Myocyte (in vitro differentiated cells): ENCODE data around the gene CLHC1. TPM values are rescaled to one million over a fixed set of nuclear protein-coding genes. Genes with fewer than 3 reads are reported as not detected.
"Not testable (repeated sequence)": the region's sequence is repeated elsewhere in the genome, so short reads cannot be mapped to it uniquely, and the experiment has no call there.

Experiments
- DNase-seq: peaks from one replicate; pipeline ENCODE4 v3.0.0-alpha.2; 2012; ENCODE audit warnings: low read depth
- polyA plus RNA-seq: library from polyadenylated mRNA; unstranded; fragments of >200 nt; gene quantifications from one replicate; pipeline ENCODE4 v1.2.1, GENCODE V29; 2012; ENCODE audit warnings: missing spikeins
- total RNA-seq: library from RNA; depleted of rRNA; stranded (reverse); fragments of >200 nt; gene quantifications from 2 replicates; pipeline ENCODE4 v1.2.3, GENCODE V29; 2014

Gene CLHC1
- total RNA-seq, result 7.8 and 15.1 TPM in 2 replicates
- polyA plus RNA-seq, result 5.6 TPM

DNA sequence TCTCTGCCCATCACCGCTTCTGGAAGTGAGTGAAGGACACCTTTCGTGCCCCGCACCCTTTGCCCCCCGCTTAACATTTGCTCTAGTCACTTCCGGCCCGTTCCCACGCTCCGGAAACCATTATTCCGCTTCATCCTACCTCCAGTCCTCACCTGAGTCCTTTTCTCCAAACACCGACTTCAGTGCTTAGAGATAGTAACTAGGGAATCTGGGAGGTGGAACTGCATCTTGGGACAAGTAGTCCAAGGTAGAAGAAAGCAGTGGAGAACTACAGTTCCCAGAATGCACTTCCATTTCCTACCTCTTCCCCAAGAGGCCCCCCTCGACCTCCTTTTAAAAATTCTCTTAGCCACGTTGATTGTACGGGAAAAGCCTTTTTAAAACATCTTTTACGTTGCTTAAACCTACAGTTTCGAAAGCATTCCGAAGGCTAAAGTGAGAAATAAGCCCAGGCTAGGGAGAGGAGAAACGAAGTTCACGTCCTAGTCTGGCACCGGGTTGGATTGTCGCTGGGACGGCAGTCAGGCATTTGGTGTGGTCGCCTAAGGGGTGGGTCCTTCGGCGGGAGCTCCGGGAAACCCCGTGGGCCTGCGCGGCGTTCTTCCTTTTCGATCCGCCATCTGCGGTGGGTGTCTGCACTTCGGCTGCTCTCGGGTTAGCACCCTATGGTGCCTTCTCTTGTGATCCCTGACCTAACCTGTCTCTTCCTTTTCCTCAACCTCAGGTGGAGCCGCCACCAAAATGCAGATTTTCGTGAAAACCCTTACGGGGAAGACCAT lies at the start of gene CLHC1, which contains the start of gene RPS27A:
CLHC1 (minus strand) TSS at position 210 of the 779 bp plus-strand sequence. CDS start 9,882 bp downstream, outside the sequence.
RPS27A (plus strand) TSS at position 605 of the 779 bp plus-strand sequence; CDS start at position 742, 137 bp downstream.
- peak; percentile 95 for DNase-seq

DNA sequence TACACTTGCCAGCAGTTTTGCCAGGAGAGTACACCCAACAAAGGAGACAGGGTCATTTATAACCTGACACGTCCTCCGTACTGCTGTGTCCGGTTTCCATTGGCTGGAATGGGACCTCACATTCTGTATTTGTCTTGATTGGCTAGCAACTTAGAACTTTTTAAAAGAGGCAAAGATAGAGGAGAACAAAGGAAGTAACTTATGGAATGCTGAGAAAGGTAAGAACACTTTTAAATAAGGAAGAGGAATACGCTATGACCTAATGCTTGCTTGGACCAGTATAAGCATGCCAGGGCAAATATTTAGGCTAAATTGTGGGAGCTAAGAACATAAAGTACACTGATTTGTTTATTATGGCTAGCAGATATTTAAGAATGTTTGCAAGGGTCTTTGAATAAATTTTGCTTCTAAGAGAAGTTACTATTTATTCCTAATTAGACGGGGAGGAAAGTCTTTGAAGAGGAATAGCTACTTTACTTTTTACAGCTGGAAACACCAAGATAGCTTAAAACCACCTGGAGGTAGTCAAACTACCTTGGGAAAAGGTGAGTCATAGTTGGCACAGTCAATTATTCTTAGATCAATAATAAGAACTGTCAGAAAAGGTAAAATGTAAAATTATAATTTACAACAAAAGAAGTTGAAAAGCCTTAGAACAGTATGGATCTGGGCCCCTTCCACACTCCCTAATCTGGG lies 48.9 kb upstream of the CLHC1 start:
- DNase-seq, result not testable (repeated sequence)

DNA sequence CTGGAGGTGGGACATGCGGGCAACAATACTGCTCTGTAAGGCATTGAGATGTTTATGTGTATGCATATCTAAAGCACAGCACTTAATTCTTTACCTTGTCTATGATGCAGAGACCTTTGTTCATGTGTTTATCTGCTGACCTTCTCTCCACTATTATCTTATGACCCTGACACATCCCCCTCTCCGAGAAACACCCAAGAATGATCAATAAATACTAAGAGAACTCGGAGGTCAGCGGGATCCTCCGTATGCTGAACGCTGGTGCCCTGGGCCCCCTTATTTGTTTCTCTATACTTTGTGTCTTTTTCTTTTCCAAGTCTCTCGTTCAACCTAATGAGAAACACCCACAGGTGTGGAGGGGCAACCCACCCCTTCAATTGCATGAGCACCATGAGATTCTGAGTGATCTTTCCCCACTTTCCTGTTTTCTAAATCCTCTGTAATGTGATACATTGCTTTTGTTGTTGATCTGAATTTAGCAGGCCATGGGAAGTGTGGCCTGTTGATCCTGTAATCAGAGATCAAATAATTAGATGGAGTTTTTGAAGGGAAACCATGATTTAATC lies 47.8 kb upstream of the CLHC1 start:
- DNase-seq, result not testable (repeated sequence)

DNA sequence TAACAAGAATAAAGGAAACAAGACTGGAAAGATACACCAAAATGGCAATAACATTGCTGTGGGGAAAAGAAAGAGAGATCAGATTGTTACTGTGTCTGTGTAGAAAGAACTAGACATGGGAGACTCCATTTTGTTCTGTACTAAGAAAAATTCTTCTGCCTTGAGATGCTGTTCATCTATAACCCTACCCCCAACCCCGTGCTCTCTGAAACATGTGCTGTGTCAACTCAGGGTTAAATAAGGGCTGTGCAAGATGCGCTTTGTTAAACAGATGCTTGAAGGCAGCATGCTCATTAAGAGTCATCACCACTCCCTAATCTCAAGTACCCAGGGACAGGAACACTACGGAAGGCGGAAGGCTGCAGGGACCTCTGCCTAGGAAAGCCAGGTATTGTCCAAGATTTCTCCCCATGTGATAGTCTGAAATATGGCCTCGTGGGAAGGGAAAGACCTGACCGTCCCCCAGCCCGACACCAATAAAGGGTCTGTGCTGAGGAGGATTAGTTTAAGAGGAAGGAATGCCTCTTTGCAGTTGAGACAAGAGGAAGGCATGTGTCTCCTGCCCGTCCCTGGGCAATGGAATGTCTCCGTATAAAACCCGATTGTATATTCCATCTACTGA lies 47.2 kb upstream of the CLHC1 start:
- not testable (repeated sequence) for DNase-seq

DNA sequence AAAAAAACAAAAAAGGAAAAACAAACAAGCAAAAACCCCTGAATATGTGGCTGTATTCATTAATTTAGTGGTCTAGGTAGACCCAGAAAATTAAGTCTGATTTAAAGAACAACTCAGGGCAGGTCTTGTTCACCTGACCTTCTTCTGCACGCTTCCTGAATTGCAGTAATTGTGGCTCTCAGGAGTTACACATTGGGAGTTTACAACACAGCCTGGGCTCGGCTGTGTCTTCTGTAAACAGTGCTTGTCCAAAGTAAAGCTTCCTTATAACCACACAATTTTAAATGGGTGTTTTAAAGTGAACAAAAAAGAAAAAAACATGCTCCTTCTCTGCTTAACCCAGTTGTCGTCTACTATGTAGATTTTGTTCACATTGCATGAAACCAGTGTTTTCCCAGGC lies 45.2 kb upstream of the CLHC1 start:
- no peak for DNase-seq

DNA sequence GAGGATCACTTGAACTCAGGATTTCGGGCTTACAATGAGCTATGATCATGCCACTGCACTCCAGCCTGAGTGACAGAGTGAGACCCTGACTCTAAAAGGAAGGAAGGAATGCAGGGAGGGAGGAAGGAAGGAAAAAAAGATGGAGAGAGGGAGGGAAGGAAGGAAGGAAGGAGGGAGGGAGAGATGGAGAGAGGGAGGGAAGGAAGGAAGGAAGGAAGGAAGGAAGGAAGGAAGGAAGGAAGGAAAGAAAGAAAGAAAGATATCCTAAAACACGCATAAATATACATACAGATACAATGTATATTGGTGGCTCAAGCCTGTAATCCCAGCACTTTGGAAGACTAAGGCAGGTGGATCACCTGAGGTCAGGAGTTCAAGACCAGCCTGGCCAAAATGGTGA lies 42.3 kb upstream of the CLHC1 start:
- not testable (repeated sequence) for DNase-seq

DNA sequence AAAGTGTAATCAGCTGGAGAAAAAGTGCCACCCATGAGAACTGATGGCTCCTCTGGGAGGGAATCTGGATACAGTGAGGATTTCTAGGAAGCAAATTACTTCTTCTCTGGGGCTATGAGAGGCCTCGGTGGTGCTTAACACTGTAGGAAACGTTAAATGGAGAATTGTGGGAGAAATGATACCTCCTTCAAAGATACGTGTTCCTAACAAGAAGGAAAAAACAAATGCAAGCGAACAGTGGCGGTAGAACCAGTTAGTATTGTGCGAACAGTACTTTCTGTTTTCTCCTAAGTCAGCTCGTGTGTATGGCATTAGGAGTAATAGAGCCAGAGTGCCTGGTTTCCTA lies 37.5 kb upstream of the CLHC1 start:
- peak; percentile 35 for DNase-seq

DNA sequence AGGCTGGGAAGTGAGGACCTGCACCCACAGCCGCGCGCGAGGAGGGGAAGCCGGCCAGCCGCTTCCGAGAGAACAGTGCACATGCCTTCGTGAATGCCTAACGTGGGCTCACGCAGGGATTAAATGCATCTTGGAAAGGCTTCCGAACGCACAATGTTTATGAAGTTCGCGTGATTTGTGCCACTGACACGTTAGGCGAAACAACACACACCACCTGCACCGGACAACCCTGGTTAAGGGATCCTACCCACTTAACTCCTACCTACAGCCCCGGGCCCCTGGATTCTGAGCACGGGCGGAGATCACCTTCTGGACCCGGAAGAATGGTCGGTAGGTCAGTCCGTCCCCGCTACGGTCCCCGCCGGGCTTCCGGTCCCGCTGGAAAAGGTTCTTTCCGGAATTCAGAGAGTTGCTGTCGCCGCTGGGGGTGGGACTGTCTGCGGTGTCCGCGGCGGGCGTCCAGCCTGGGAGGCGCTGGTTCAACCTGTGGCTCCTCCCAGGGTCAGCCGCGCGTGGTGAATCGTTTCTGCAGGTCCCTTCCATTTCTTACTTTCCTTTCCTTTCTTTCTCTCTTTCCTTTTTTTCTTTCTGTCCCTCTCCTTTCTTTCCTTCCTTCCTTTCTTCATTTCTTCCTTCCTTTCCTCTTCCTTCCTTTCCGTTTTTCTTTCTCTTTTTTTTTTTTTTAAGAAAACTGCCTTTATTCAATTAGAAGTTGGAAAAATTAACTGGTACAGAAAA lies 37.0 kb upstream of the CLHC1 start, which contains the start of gene MTIF2:
MTIF2 (minus strand) TSS at position 325 of the 738 bp plus-strand sequence. CDS start 5,373 bp downstream, outside the sequence.
- peak; percentile 96 for DNase-seq

DNA sequence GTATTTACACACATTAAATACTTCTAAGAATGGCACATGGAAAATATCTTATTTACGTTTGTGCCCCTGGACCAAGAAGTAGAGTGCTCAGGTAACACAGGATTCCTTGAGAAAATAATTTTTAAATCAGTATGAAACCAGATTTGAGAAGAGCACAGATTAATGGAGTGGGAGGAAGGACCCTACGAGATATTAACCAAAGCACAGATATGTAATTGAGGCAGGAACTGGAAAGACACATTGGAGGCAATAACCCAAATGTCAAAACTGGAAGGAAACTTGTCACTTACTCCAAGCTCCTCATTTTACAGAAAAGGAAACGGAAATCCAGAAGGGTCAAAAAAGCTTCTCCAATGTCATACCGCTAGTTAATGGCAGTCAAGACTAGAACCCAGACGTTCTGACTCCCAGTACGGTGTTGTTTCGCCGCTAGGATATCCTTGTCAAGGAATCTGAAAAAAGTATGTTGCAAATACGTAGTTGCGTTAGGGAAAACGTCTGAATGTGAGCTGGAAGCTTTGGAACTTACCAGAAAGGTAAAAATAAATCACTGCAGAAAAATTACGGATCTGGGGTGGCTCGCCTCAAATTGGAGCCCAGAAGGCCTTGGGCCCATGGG lies 36.3 kb upstream of the CLHC1 start:
- peak; percentile 10 for DNase-seq

DNA sequence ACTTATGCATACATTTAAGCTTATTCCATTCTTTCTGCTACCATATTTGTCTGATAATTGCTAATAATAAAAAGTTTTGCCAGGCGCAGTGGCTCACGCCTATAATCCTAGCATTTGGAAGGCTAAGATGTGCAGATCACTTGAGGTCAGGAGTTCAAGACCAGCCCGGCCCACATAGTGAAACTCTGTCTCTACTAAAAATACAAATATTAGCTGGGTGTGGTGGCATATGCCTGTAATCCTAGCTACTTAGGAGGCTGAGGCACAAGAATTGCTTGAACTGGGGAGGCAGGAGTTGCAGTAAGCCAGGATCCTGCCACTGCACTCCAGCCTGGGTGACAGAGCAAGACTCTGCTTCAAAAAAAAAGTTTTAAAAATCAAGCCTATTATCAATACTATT lies 27.5 kb upstream of the CLHC1 start:
- not testable (repeated sequence) for DNase-seq

DNA sequence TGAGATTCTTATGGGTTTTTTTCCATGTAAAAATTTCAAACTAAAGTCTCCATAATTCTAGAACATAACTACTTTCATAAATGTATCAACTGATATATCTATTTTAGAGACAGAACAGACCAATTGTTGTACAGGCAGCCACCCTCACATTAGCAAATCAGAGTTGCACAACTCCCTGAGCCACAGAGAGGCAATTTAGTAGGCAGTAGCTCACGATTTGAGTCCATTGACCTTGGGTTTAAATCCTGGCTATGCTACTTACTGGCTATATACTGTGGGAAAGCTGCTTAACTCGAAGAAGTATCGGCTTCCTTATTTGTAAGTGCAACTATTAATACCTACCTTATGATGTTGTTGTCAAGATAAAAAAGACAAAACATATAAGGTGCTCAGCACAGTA lies 20.7 kb upstream of the CLHC1 start:
- no peak for DNase-seq

DNA sequence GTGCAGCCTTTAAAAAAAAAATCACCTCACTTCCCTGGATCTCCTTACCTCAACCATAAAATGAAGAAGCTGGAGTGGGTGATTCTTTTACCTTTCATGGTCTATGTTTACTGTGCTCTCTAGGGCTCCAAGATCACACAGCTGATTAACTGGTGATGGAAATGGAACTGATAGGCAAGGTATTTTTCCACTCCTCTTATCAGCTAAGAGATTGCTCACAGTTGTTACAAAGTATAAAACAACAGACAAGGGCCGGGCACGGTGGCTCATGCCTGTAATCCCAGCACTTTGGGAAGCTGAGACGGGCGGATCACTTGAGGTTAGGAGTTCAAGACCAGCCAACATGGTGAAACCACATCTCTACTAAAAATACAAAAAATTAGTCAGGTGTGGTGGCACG lies 14.9 kb upstream of the CLHC1 start:
- DNase-seq, result no peak

DNA sequence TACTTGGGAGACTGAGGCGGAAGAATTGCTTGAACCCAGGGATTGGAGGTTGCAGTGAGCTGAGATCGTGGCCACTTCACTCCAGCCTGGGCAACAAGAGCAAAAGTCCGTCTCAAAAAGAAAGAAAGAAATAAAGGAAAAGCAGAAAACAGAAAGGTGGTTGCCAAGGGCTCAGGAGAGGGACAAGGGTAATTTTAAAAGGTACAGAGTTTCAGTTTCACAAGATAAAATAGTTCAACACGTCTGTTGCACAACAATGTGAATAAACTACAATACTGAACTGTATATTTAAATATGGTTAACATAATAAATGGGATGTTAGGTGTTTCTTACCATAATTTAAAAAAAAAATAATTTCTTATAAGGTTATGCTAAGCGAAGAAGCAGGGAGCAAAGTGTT lies 13.3 kb upstream of the CLHC1 start:
- DNase-seq, result no peak

DNA sequence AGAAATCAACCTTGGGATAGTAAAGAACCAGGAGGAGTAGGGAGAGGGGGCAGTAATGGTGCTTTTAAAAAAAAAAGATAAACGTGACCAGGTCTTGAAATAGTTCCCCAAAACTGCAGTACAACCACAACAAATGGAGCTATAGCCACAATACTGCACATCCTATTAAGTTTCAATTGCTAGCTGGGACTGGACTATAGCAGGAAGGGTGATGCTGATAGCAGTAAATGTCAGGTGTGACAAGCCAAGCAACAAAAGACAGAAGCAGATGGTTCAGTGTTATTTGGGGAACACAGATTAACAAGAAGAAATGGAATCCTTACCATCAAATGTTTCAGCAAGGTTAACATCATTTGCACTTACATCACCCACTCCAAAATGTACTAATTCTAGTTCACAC lies 10.5 kb upstream of the CLHC1 start:
- DNase-seq, result no peak

DNA sequence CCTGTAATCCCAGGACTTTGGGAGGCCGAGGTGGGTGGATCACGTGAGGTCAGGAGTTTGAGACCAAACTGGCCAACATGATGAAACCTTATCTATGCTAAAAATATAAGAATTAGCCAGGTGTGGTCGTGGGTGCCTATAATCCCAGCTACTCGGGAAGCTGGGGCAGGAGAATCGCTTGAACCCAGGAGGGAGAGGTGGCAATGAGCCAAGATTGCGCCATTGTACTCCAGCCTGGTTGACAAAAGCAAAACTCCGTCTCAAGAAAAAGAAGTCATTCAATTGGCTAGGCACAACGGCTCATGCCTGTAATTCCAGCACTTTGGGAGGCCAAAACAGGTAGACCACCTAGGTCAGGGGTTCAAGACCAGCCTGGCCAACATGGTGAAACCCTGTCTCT lies 9.5 kb upstream of the CLHC1 start:
- not testable (repeated sequence) for DNase-seq

DNA sequence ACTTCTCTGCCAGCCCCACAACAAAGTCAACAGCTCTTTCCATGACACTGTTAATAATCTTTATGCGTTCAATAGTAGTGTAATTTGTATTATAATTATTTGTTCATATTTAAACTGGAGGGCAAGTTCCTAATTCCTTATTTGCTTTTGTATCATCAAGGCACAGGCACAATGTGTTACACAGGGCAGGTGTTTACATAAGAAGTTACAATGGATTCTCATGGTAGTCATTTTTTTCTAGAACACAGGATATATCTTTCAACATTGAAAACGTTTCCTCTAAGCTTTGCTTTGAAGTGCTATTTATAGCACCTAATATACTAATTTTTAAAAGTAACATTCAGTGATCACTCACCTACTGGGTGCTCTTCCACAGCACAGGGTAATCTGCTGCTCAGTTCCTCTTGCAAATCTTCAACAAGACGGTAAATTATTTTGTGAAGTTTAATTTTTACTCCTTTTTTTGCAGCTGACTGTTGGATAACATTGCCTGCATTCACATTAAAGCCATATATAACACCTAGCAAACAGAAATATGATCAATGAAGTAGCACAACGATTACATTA lies 7.6 kb upstream of the CLHC1 start:
- DNase-seq, result no peak

DNA sequence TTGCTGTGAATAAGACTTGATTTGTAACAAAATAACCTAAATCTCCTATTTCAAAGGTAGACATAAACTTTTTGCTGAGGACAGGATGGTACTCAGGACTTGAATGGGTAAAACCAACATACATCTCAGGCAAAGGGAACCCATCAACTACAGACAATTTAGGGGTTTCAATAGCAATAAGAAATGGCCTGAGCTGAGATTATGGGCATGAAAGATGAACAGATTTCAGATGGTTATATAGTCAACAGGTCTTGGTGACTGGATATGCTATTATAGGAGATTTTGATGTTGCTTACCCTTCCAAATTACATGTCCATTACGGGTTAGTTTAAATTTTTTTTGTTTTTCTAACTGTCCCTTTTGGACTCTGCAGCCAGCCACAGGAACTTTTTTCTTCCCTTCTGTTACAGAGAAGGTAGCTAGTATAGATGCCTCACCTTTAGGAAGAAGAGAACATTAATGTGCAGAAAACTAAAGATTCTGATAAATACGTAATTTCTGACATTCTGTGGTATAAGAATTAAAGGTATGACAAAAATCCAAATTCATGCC lies 5.0 kb upstream of the CLHC1 start:
- DNase-seq, result no peak

DNA sequence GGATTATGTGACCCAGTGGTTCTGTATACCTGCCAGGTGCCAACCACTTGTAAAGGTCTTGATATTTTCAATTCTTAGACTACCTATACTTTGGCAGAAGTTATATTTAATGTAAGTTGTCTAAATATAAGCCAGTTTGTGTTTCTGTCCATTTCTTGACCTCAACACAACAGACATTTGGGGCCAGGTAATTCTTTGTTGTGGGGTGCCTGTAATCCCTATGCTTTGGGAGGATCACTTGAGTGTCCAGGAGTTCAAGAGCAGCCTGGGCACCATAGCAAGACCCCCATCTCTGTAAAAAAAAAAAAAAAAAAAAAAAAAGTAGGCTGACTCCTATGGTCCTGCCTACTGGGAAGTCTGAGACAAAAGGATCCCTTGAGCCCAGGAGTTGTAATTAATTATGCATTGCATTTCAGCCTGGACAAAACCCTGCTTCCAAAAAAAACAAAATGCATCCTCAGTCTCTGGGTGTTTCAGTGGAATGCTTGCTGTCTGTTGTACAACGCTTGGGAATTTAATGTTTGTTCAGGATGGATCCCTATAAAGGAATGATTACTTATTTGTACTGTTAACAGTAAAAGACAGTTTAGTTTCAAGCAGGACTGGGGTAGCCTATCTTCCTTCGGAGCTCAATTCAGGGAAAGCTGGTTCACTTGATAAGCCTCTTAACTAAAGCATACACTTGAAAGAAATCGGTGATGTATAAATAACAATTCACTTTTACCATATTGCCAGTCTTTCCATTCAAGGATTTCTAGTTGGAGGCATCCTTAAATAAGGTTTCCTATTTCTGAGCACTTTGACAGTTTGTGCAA lies 3.8 kb upstream of the CLHC1 start:
- no peak for DNase-seq

DNA sequence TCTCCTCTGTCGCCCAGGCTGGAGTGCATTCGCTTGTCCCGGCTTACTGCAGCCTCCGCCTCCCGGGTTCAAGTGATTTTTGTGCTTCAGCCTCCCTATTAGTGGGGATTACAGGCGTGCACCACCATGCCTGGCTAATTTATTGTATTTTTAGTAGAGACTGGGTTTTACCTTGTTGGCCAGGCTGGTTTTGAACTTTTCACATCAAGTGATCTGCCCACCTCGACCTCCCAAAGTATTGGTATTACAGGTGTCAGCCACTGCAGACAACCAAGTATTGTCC lies 1.5 kb upstream of the CLHC1 start:
- no peak for DNase-seq
